ENCODE results near the gene C22orf23.

DNA sequence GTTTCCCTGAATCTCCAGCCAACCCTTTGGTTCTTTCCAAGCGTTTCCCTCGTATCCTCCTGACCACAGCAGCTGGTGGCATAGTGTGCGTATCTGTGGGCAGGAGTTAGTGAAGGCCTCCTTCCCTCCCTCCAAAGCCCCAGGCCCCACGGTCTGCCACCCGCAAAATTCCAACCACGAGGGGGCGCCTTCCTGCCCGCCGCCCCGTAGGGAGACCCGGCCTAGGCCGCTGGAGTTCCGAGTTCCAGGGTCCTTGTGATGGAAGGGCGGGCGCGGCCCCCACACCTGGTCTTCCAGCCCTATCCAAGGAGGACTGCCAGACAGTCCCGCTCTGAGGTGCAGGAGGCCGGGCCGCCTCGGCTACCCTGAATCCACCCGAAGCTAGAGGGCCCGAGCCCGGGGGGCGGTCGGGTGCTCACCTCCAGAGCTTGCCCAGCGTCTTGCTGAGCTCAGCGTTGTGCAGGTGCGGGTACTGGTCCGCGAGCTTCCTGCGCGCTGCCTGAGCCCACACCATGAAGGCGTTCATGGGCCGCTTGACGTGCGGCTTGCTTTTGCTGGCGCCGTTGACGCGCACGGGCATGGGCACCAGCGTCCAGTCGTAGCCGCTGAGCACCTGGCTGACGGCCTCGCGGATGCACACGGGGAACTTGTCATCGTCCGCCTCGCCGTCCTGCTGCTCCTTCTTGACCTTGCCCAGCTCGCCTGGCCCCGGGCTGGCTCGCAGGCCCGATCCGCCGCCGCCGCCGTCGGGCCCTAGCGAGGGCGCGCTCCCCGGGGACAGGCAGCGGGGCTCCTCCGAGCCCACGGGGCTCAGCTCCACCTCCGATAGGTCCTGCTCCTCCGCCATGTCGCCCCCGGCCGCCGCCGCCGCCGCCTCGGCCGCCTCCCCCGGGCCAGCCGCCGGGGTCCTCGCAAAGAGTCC lies 29.8 kb upstream of the C22orf23 start:
- TF ChIP-seq POLR2AphosphoS5 (IDR thresholded peaks at IDR 0.05), result no peak
- TF ChIP-seq, protein P1, sequence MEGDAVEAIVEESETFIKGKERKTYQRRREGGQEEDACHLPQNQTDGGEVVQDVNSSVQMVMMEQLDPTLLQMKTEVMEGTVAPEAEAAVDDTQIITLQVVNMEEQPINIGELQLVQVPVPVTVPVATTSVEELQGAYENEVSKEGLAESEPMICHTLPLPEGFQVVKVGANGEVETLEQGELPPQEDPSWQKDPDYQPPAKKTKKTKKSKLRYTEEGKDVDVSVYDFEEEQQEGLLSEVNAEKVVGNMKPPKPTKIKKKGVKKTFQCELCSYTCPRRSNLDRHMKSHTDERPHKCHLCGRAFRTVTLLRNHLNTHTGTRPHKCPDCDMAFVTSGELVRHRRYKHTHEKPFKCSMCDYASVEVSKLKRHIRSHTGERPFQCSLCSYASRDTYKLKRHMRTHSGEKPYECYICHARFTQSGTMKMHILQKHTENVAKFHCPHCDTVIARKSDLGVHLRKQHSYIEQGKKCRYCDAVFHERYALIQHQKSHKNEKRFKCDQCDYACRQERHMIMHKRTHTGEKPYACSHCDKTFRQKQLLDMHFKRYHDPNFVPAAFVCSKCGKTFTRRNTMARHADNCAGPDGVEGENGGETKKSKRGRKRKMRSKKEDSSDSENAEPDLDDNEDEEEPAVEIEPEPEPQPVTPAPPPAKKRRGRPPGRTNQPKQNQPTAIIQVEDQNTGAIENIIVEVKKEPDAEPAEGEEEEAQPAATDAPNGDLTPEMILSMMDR (IDR thresholded peaks at IDR 0.05), result peak in 1 of 4 experiments; percentile 27
